HG03108 (cell line): Measurements from ENCODE around the gene TAAR9.
"Not testable (repeated sequence)": the region's sequence is repeated elsewhere in the genome, so short reads cannot be mapped to it uniquely, and the experiment has no call there.

Experiments
- ATAC-seq: cut with Tn5 transposase; IDR thresholded peaks from one replicate; pipeline ENCODE4 v1.9.1; 2021; ENCODE audit warnings: moderate library complexity; ENCODE audit not compliant: unreplicated experiment

The TAAR9 gene

GRCh38 chr6:132513831-132514545 is 24.1 kb upstream of the TAAR9 start:
- no peak for ATAC-seq

DNA sequence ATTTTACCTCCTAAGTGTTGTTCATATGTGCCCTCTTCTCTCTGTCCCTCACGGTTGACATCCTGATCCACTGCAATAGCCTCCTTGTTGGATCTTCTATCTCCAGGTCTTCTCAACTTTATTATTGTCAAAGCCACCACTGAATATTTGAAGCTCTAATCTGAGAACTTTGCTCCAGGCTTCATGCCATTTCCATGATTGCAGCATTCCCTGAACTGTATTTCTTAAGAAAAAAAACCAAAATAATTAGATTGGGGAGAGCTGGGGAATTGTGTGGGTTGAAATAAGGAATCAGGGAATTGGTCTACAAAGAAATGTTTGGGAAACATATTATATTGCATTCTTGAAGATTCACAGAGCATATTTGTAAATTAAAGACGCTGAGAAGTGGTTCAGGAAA is 22.7 kb upstream of the TAAR9 start:
- no peak for ATAC-seq

- ATAC-seq, result no peak
Measured at GRCh38 chr6:132520953-132521352, 17.1 kb upstream of the TAAR9 start.

DNA sequence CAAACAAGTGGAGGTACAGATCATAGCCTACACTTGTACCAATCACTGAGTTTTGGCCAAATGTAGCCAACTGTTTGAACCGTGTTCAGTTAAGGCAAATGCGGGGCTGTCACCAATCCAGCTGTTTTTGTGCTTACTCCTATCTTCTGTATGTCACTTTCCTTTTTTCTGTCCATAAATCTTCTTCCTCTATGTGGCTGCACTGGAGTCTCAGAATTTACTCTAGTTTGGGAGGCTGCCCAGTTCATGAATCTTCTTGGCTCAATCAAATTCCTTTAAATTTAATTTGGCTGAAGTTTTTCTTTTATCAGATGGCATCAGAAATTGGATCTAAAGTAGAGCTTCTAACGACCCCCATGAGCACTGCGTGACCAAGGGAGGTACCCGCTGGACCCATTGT is 13.4 kb upstream of the TAAR9 start:
- ATAC-seq, result no peak

GRCh38 chr6:132525866-132526265 is 12.2 kb upstream of the TAAR9 start:
- ATAC-seq, result no peak

DNA sequence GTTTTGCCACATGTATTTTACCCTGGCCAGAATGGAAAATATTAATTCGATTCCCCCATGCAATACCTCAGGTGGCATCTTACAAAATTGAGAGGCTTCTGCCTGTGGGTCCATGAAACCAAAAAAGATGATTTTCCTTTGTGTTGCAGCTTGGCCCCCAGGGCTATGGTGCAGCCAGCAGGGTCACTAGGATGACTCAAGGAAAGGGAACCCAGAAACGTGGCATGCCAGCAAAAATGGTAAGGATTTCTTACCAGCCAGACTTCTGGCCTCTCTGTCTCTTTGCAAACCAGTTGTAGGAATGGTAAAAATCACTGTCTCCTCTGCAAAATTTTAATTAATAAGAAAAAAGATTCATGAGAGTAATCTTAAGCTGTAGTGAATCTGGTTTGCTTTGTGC is 11.6 kb upstream of the TAAR9 start:
- no peak for ATAC-seq

GRCh38 chr6:132527791-132528190 is 10.3 kb upstream of the TAAR9 start:
- no peak for ATAC-seq

DNA sequence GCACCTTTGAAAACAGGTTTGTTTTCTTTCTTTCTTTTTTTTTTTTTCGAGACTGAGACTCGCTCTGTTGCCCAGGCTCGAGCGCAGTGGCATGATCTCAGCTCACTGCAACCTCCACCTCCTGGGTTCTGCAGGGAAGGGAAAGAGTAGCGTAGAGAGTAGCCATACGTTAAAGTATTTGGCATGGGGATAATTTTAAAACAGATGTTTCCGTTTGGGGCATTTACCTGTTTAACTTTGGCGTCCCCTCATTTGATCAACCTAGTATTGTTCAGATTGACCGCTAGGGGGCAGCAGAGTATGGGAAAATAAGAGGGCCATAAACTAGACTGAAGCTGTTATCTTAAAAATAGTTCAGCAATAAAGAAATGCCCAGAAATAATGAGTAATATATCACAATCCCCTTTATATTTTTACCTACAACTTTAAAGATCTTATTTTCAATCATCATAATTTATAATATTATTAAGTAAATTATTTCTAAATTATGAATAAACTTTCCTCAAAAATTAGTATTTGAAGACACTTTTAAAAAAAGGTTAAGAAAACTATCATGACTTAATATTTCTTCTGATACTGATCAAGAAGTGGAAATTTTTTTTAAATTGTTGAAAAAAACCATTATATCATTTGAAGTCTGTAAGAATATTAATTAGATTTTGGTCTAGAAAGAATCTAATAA is 7.6 kb upstream of the TAAR9 start:
- no peak for ATAC-seq

DNA sequence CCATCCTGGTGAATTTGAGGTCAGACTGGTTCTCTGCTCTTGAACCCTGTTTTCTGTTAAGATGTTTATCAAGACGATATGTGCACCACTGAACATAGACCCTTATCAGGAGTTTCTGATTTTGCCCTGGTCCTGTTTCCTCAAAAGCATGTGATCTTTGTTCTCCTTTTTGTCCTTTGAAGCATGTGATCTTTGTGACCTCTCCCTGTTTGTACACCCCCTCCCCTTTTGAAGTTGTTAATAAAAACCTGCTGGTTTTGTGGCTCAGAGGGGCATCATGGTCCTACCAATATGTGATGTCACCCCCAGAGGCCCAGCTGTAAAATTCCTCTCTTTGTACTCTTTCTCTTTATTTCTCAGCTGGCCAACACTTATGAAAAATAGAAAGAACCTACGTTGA is 3.5 kb upstream of the TAAR9 start:
- not testable (repeated sequence) for ATAC-seq

GRCh38 chr6:132537145-132537544 is 932 bp upstream of the TAAR9 start:
- ATAC-seq, result no peak

- no peak for ATAC-seq
Measured at GRCh38 chr6:132544826-132545225, 6.7 kb downstream of the TAAR9 start.

- ATAC-seq, result no peak
Measured at GRCh38 chr6:132548746-132549463, 10.8 kb downstream of the TAAR9 start.

DNA sequence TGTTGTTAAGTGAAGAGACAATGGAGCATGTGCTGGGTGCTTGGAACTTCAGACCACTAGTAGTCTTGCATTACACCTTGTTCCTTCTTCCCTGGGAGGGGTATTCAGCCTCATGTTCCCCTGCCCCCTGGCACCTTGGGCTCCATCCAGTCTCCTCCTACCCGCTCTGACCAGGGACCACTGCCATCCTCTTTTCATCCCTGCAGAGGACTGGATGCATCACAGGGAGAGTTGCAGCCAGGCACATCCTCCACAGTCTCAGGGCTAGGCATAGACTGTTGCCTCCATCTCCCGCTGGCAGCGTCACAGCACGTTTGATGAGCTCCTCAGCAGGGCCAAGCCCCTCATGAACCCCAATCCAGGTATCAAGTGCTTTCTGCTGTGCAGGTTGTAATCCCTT is 13.1 kb downstream of the TAAR9 start:
- ATAC-seq, result no peak

- no peak for ATAC-seq
Measured at GRCh38 chr6:132552372-132552771, 14.3 kb downstream of the TAAR9 start, which contains the start of gene TAAR8. Gene TAAR8, plus strand, starts transcription at chr6:132552672. Its CDS starts 21 bp downstream, at chr6:132552693.

DNA sequence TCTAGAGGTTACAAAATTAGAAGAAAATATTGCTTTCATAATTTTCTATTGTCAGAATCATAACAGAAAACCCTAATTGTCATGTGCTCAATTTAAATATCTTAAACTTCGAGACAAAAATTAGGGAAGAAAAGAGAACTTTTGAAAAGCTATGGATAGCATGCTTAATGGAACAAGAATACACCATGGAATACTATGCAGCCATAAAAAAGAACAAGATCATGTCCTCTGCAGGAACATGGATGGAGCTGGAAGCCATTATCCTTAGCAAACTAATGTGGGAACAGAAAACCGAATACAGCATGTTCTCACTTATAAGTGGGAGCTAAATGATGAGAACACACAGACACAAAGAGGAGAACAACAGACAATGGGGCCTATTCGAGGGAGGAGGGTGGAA is 22.0 kb downstream of the TAAR9 start:
- ATAC-seq, result not testable (repeated sequence)

GRCh38 chr6:132566404-132566803 is 28.3 kb downstream of the TAAR9 start:
- ATAC-seq, result no peak

DNA sequence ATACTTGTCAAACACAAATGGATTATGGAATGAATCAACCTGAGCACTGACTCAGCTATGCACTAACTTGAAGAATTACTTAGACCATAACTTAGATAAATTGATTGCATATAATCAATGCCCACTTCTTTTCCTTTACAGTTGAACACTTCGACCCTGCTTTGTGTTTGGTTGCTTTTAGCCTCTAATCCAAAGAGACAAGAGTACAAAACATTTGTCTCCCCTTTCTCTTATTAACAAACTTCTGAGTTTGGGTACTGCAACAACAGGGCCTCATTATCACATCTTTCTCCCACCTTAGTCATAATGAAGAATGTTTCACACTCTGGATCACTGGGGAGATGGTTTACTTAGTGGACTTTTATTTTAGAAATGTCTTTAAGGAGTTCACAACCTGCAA is 29.5 kb downstream of the TAAR9 start:
- no peak for ATAC-seq

DNA sequence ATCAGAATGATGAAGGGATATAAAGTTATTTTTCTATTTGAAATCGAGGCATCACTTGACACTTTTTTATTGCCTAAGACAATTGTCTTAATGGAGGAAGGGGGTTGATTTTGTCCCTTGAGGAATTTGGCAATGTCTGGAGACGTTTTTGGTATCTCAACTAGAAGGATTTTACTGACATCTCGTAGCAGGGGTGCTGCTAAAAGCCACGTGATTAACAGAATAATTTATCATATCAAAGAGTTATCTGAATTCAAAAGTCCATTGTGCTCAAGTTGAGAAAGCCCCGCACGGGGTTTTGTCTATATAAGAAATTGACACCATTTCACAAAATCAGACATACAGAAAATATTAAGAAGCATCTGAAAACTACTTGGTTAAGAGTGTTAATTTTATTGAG is 30.5 kb downstream of the TAAR9 start:
- ATAC-seq, result no peak

DNA sequence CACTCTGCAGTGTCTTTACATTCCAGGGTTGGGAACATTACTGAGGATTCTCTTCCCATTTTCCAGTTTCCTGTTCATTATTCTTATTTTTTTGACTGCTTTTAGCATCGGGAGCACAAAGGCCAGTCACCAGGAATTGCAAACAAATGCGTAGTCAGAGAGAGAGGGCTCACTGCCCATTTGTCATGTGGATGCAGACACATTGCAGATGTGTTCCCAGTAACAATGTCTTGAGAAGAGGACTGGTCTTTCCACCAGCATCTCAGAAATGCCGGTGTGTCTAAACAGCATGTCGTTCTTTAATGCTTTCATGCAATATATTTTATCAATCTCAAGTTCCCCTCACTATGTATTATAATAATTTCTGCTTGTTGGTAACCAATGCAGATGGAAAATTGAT is 31.1 kb downstream of the TAAR9 start:
- ATAC-seq, result no peak

GRCh38 chr6:132570221-132570777 is 32.2 kb downstream of the TAAR9 start, which contains the start of gene TAAR6:
Gene TAAR6, plus strand, starts transcription at chr6:132570322. Its CDS starts 0 bp downstream, at chr6:132570322.
- ATAC-seq, result no peak

GRCh38 chr6:132571774-132572173 is 33.7 kb downstream of the TAAR9 start:
- no peak for ATAC-seq

GRCh38 chr6:132584698-132585097 is 46.6 kb downstream of the TAAR9 start:
- ATAC-seq, result no peak
